GOT3 (cell line): Measurements from ENCODE around the gene ZNF605.
"Not testable (repeated sequence)": the region's sequence is repeated elsewhere in the genome, so short reads cannot be mapped to it uniquely, and the experiment has no call there.

Source experiments
- DNase-seq: peaks from one replicate; lab custom pipeline; 2025; ENCODE audit warnings: mixed read lengths; lab: John Stamatoyannopoulos, UW

ZNF605 gene

DNA sequence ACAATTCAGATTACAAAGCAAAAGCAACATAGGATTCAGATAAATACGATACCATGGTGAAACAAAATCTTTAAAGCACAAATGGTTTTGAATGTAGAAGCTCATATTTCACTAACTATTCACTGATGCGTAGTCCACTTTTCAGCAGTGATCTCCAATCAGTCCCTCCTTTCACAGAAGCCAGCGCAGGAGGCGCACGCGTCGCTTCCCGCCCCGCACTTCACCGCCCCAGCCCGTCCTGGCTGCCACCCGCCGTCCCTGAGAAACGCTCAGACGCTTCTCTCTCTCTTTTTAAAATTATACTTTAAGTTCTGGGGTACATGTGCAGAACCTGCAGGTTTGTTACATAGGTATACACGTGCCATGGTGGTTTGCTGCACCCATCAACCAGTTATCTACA, 48.9 kb downstream of the ZNF605 start:
- DNase-seq = no peak

DNA sequence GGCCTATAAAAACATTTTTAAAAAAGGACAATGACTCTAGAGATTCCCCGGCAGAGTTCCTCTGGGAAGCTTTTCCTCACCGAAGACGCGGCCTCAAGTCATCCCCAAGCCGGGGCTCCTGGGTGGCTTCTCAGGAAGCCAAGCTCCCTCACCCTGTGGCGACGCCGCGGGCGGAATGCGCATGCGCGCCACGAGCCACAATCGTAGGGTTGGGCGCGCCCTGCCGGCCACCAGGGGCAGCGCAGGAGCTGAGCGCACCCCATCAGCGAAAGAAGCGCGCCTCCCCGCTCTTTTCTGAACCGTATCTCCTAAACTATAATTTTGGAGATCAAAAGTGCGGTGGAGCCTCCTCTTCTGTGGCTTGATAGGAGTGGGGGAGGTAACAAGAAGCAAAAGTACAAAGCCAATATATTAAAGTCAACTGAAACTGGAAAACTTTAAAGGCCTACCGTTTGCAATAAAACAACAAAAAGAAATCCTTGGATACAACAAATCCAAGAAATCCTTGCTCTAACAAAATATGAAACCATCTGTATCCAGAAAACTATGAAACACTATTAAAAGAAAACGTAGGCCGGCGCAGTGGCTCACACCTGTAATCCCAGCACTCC, 51.3 kb downstream of the ZNF605 start:
- DNase-seq = no peak

DNA sequence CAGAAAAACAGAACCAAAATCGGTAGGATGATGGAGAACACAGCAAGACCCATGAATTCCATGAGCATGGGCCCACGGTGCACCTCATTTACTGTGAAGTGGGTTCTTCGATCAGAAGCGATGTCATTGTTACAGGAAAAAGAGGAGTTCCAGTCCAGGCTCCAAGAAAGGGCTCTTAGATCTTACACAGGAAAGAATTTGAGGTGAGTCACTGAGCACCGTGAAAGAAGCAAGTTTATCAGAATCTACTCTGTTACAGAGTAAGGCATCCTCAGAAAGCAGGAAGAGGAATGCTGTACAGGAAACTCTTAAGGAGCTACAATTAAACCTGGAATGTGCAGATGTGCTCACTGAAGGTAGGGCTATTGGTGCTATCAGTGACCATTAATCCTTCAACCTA, 57.1 kb downstream of the ZNF605 start:
- no peak for DNase-seq

DNA sequence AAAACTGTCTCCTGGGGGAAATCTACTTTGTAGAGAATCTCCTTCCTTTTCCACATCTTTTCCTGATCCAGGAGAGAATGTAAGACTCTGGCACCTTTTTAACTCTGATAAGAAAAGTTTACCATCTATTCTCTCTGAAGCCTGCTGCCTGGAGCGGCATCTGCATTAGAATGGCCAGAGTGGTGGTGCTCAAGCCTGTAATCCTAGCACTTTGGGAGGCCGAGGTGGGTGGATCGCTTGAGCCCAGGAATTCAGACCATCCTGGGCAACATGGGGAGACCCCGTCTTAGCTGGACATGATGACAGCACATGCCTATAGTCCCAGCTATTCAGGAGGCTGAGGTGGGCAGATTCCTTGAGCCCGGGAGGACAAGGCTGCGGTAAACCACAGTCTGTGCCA, 67.3 kb downstream of the ZNF605 start:
- no peak for DNase-seq

DNA sequence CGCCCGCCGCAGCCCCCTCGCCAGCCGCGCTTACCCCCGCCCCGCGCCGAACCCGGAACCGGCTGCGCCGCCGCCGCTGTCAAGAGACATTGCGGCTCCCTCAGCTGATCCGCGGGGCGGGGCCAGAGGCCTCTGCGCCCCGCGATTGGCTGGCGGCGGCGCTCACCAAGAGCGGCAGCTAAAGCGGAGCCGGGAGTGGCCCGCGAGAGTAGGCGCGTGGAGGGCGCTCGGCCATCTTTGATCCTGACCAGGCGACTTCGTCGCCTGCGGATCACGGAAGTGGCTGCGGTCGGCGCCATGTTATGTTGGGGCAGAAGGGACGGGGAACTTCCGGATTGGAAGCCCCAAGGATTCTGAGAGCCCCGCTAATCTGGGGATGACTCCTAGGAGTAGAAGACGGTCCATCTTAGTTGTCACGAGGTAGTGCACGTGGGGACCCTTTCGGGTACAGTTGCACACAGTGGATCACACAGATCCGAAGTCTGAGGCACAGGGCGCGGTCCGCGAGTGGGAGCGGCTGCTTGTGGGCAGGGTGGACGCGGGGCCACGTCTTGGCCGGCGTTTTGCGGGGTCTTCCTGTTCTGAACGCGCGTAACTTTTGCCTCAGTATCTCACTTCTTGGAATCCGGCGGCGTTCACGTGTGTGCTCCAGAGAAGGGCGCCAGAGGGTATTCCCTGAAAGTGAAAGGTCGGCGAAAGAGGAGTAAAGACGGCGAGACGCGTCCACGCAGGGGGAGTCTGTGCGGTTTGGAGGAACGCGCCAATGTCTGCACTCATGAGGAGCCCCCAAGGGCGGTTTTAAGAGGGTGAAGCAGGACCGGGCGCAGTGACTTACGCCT, 68.4 kb downstream of the ZNF605 start, which contains the start of gene CHFR:
CHFR (minus strand) TSS at position 93 of the 839 bp plus-strand sequence. CDS start 277 bp downstream, outside the sequence.
- peak; percentile 81 for DNase-seq

DNA sequence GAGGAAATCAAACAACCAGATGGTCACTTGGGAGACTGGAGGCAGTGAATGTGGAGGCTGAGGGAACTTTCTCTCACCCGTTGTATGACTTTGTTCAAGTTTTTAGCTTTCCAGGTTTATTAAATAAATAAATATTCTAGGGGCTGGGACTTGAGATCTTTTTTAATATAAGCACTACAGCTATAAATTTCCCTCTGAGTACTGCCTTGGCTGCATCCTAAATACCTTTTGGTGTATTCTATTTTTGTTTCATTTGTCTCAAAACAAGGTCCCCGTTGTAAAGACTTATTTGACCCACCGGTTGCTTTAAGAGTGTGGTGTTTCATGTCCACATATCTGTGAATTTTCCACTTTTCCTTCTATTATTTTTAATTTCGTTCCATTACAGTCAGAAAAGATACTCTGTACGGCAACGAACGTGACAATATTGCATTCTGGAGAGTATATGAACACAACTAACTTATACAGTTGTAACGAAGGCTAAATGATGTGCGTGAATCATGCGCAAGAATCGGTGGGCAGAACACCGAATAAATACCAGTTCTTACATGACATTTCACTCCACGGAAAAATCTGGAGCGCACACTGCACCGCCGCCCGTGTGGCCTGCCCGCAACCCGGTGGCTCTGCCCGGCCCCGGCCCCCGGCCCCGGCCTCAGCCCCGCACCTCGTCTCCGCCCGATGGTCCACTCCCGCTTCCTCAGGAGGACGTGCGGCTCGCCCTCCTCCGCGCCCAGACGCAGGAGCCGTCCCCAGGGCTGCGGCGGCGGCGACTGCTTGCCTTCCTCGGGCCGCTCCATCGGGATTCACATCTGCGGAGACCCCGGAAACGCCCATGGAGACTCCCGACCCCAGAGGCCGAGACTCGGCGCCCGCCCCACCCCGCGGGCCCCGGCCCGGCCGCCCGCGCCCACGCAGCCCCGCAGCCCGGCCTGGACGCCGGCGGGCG, 69.3 kb downstream of the ZNF605 start:
- no peak for DNase-seq

DNA sequence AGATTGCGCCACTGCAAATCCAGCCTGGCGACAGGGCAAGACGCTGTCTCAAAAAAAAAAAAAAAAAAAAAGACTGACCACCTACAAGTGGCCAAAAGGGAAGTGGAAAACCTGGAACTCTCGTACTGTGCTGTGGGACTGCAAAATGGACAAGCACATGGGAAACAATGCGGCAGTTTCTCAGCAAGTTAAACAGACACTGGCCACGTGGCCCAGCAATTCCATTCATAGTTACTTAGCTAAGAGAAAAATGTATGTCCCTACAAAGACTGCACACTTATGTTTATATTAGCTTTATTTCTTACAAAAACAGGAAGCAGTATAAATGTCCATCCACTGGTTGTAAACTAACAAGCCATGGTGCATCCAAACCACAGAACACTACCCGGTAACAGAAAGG, 74.3 kb downstream of the ZNF605 start:
- DNase-seq = no peak

DNA sequence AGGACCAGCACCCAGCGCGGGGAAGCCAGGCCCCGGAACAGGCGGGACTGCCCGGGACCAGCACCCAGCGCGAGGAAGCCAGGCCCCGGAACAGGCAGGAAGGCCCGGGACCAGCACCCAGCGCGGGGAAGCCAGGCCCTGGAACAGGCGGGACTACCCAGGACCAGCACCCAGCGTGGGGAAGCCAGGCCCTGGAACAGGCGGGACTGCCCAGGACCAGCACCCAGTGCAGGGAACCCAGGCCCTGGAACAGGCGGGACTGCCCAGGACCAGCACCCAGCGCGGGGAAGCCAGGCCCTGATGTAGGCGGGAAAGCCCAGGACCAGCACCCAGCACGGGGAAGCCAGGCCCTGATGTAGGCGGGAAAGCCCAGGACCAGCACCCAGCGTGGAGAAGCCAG, 81.5 kb downstream of the ZNF605 start:
- not testable (repeated sequence) for DNase-seq

DNA sequence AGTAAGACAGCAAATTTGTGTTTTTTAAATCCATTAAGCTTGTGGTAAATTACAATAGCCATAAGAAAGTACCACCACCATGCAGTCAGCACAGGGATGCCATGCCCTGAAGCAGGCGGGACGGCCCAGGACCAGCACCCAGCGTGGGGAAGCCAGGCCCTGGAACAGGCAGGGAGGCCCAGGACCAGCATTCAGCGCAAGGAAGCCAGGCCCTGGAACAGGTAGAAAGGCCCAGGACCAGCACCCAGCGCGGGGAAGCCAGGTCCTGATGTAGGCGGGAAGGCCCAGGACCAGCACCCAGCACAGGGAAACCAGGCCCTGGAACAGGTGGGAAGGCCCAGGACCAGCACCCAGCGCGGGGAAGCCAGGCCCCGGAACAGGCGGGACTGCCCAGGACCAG, 81.9 kb downstream of the ZNF605 start:
- no peak for DNase-seq

DNA sequence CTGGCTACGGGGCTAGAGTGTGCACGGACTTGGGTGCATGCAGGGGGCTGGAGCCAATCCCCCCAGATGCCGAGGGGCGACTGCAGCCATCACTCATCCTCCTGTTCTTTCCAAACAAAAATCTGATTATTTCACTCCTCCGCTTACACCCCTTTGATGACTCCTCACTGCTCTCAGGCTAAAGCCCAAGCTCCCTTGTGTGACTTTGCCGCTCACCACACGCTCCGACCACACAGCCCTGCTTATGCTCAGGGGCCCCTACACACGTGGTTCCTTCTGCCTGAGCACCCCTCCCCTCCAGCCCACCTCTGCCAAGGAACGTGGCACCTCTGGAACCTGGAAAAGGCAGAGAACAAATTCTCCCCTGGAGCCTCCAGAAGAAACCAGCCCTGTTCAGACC, 82.4 kb downstream of the ZNF605 start:
- DNase-seq = no peak

DNA sequence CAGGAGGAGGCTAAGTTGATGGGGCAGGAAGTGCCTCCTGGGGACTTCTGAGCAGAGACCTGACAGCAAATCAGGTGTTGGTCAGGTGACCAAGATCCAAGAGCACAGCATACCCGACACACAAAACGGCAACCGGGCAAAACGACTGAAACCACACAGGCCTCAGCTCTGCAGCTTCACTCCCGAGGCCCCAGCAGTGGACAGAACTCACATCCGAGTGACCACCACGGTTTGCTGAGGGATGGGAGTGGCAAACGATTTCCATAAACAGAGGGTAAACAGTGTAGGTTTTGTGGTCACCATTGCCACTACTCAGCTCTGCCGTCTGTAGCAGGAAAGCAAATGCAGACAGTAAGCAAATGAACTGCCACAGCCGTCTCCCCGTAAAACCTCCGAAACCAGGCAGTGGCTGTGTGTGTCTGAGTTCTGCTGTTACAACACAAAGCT, 83.1 kb downstream of the ZNF605 start:
- DNase-seq = no peak

DNA sequence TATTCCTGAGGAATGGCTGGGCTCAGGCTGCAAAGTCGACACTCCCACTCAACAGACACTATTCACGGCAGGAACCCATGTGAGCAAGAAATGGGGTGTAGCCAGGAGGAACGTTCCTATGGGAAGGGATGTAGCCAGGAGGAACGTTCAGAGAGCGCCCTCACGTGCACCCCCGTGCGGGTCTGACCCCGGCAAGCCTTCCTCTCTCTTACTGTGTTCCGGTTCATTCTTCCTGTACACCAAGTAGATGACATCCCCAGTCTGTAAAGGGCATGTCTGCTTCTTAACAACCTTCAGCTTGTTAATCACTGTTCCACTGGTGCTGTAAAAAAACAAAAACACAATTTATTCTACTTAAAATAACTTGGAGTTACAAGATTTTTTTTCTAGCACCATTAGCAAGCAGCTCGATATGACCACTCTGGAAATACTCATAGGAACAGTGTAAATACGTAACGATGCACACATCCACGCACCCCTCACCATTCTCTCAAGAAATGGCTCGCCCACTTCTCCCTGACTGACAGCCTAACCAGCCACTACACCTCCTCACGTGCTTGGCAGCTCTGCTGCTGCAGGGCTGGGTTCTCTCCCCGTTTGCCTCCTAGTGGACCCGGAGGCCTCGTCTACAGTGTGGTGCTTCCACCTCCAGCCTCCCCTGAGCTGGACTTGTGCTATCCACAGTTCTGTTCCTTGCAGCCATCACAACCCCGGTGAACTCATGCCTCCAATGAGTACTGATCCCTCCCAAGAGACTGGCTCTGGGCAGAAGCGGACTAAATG, 83.8 kb downstream of the ZNF605 start:
- DNase-seq = no peak

DNA sequence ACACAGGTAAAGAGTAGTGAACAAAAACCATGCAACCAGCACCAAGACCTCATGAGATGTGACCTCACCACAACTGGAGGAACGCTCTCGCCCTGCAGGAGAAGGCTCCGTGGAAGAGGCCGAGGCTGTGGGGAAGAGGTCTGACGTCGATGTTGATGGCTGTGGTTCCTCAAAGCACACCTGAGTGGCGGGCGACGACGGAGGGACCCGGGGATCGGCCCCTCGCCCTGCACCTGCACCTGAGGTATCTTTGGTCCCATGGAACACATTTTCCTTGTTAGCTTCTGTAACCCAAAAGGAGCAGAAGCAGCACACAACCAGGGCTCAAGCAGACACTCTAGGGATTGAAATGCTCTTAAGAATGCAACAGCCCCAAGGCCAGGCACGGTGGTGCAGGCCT, 86.6 kb downstream of the ZNF605 start:
- no peak for DNase-seq
